NCI-H510A treated with DMSO at 0.1 percent for 48 hours (cell line): ENCODE measurements around the gene OR10A6.

Experiments
- DNase-seq: peaks from one replicate; lab custom pipeline; 2025; lab: John Stamatoyannopoulos, UW

The OR10A6 gene

GRCh38 chr11:7909585-7910285 is 21.3 kb downstream of the OR10A6 start:
- DNase-seq: no peak

GRCh38 chr11:7907121-7907520 is 23.9 kb downstream of the OR10A6 start:
- no peak for DNase-seq

- no peak for DNase-seq
Observed at GRCh38 chr11:7906481-7906880, 24.6 kb downstream of the OR10A6 start.

- no peak for DNase-seq
Observed at GRCh38 chr11:7905961-7906429, 25.1 kb downstream of the OR10A6 start.

GRCh38 chr11:7905549-7905948 is 25.5 kb downstream of the OR10A6 start:
- DNase-seq: no peak

GRCh38 chr11:7904917-7905316 is 26.2 kb downstream of the OR10A6 start:
- DNase-seq: no peak

GRCh38 chr11:7903940-7904339 is 27.1 kb downstream of the OR10A6 start:
- no peak for DNase-seq

- no peak for DNase-seq
Observed at GRCh38 chr11:7901319-7901854, 29.7 kb downstream of the OR10A6 start.

GRCh38 chr11:7900686-7901085 is 30.4 kb downstream of the OR10A6 start:
- DNase-seq: no peak

GRCh38 chr11:7899418-7899817 is 31.6 kb downstream of the OR10A6 start:
- no peak for DNase-seq

GRCh38 chr11:7898666-7899283 is 32.3 kb downstream of the OR10A6 start:
- DNase-seq: no peak

GRCh38 chr11:7896009-7896785 is 34.9 kb downstream of the OR10A6 start:
- DNase-seq: no peak

- no peak for DNase-seq
Observed at GRCh38 chr11:7894251-7894650, 36.8 kb downstream of the OR10A6 start.

- DNase-seq: no peak
Observed at GRCh38 chr11:7893796-7894195, 37.3 kb downstream of the OR10A6 start.

GRCh38 chr11:7892840-7893254 is 38.2 kb downstream of the OR10A6 start:
- peak; percentile 18 for DNase-seq

- no peak for DNase-seq
Observed at GRCh38 chr11:7892059-7892699, 38.9 kb downstream of the OR10A6 start.

- no peak for DNase-seq
Observed at GRCh38 chr11:7890417-7891172, 40.5 kb downstream of the OR10A6 start.

- DNase-seq: no peak
Observed at GRCh38 chr11:7889985-7890384, 41.1 kb downstream of the OR10A6 start.

GRCh38 chr11:7882860-7883259 is 48.2 kb downstream of the OR10A6 start:
- DNase-seq: no peak
